Retinal pigment epithelial cell (primary cell): ENCODE measurements around the gene SPPL2A.
"Not testable (repeated sequence)": the region's sequence is repeated elsewhere in the genome, so short reads cannot be mapped to it uniquely, and the experiment has no call there.

ENCODE experiments used
- DNase-seq: peaks from one replicate; pipeline ENCODE4 v3.0.0-alpha.2; 2010; ENCODE audit warnings: low read depth
- H3K4me3 ChIP-seq: 2 replicates; pipeline ENCODE4 v1.5.1; 2011; ENCODE audit warnings: mild to moderate bottlenecking, low read length, control low read depth, moderate library complexity
- CTCF ChIP-seq: conservative IDR thresholded peaks from 2 replicates; pipeline ENCODE4 v1.5.1; 2011; ENCODE audit warnings: low read depth, low read length, control low read depth, inconsistent platforms

Gene SPPL2A

GRCh38 chr15:50710585-50710984 is 54.9 kb downstream of the SPPL2A start:
- no peak for TF ChIP-seq CTCF
- DNase-seq, result no peak
- H3K4me3 ChIP-seq, result no peak overlapping the region

GRCh38 chr15:50707878-50708427 is 57.6 kb downstream of the SPPL2A start:
- no peak for TF ChIP-seq CTCF
- DNase-seq, result no peak
- no peak overlapping the region for H3K4me3 ChIP-seq

DNA sequence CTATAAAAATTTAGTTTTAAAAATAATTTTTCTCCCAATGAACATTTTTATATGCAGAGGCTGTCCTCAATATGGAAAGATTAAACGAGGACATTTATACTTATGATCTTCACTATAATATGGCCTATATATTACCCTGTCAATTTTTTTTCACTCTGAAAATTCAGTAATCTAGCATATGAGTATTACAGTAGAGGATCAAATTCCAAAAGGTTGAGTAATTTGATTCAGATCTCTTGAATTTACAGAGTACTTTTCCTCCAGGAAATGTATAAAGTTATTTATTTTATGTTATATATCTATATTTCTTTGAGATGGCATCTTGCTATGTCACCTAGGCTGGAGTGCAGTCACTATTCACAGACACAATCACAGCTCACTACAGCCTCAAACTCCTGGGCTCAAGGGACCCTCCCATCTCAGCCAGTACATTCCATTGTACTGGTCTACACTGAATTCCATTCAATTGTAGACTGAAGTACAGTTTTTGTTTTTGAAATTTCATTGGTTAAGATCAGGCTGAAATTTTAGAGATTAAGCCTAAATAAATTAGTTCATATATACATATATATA is 62.7 kb downstream of the SPPL2A start:
- TF ChIP-seq CTCF, result no peak
- H3K4me3 ChIP-seq, result no peak overlapping the region
- DNase-seq, result no peak

GRCh38 chr15:50698101-50698500 is 67.4 kb downstream of the SPPL2A start:
- H3K4me3 ChIP-seq, result no peak overlapping the region
- no peak for TF ChIP-seq CTCF
- DNase-seq, result peak; percentile 51

DNA sequence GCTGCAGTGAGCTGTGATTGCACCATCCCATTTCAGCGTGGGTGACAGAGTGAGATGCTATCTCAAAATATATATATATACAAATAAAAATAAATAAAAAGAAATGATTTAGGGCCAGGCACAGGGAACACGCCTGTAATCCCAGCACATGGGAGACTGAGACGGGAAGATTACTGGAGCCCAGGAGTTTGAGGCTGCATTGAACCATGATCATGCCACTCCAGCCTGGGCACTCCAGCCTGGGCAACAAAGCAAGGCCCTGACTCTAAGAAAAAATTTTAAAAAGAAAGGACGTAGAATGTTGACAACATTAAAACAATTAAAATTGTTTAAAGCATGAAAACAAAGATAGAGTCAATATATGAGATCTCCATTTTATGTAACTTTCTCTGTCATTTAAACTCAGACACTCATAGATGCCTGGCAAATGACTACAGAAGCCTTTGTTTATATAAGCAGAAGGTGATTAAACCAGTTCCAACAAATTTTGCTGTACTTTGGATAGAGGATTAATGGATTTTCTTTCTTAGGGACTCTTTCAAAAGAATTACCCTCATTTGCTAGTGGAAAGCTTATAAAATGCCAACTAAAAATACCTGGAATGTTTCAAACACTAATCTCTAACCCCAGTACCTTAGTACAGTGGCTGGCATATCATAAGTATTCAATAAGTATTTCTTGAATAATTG is 68.3 kb downstream of the SPPL2A start:
- no peak for TF ChIP-seq CTCF
- peak; percentile 76 for DNase-seq
- H3K4me3 ChIP-seq, result no peak overlapping the region

GRCh38 chr15:50694634-50695165 is 70.8 kb downstream of the SPPL2A start:
- H3K4me3 ChIP-seq, DNase-seq: not testable (repeated sequence)

GRCh38 chr15:50687302-50687902 is 78.1 kb downstream of the SPPL2A start:
- DNase-seq, result no peak
- H3K4me3 ChIP-seq, result peak overlapping the region; percentile 56
- no peak for TF ChIP-seq CTCF
